Keratinocyte (primary cell): ENCODE measurements around the gene ADH1C.

Experiments used
- EZH2 ChIP-seq: IDR thresholded peaks from one replicate; pipeline ENCODE4 v1.6.1; 2012; ENCODE audit warnings: inconsistent platforms, mild to moderate bottlenecking, low read length, moderate library complexity
- TF ChIP-seq, protein P1 (sequence below), 3 experiments: IDR thresholded peaks in 1 of 3; conservative IDR thresholded peaks in 1 of 3; optimal IDR thresholded peaks in 1 of 3; 2 replicates in 2 of 3; 3 replicates in 1 of 3; pipeline versions ENCODE3 to v1.5.1; 2011; ENCODE audit warnings: low read length in 3 of 3, mild to moderate bottlenecking in 3 of 3, moderate library complexity in 2 of 3, control low read depth in 1 of 3, inconsistent platforms in 1 of 3; ENCODE audit not compliant: insufficient read depth in 2 of 3; ENCODE audit errors: extremely low read depth in 1 of 3

GRCh38 chr4:99323756-99324155 is 28.8 kb downstream of the ADH1C start:
- TF ChIP-seq, protein P1, sequence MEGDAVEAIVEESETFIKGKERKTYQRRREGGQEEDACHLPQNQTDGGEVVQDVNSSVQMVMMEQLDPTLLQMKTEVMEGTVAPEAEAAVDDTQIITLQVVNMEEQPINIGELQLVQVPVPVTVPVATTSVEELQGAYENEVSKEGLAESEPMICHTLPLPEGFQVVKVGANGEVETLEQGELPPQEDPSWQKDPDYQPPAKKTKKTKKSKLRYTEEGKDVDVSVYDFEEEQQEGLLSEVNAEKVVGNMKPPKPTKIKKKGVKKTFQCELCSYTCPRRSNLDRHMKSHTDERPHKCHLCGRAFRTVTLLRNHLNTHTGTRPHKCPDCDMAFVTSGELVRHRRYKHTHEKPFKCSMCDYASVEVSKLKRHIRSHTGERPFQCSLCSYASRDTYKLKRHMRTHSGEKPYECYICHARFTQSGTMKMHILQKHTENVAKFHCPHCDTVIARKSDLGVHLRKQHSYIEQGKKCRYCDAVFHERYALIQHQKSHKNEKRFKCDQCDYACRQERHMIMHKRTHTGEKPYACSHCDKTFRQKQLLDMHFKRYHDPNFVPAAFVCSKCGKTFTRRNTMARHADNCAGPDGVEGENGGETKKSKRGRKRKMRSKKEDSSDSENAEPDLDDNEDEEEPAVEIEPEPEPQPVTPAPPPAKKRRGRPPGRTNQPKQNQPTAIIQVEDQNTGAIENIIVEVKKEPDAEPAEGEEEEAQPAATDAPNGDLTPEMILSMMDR (optimal IDR thresholded peaks at IDR 0.05 in 1 of 3, IDR thresholded peaks at IDR 0.05 in 1 of 3, conservative IDR thresholded peaks at IDR 0.05 in 1 of 3; ENCODE audit: extremely low read depth in 1 of 3, insufficient read depth in 2 of 3, low read length in 3 of 3): no peak
- no peak for TF ChIP-seq EZH2
